ENCODE measurements around the gene RHEX. TPM values are rescaled to one million over a fixed set of nuclear protein-coding genes. Genes with fewer than 3 reads are reported as not detected.

Gene RHEX
- total and polyA plus RNA-seq, 2 of the 13 experiments (the other 11 are each of a cell fraction or from before 2014, with no cell fraction given): 1.4 to 2.7 TPM

DNA sequence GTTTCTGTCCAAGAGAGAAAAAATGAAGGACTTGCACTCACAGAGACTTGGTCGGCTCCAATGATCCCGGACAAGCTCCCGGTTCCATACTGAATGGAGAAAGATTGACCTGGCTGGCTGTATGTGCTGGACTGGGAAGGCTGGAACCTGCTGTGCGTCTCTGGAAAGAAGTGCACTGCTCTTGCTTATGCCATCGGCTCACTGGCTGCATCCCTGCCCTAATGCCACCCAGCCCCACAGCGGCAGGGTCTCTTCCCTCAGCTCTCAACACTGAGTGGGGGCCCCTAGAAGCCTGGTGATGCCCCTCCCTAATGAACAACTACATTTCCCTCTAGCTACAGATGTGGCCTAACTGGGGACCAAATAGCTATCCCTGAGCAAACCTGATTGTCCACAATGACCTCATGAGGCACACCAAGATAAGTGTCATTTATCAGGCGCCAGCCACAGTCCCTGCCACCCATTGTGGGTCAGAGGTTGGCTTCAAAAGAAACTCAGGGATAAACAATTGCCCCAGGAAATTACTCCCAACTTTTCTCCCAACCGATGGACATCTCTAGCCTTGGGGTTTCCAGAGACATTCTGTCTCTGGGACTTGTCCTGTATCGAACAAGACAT, 31.9 kb upstream of the RHEX start (continued):
- TF ChIP-seq HOXA9 (CRISPR knock-in tag; IDR thresholded peaks at IDR 0.05; ENCODE audit: borderline replicate concordance): no peak
- TF ChIP-seq PHF5A (CRISPR knock-in tag; IDR thresholded peaks at IDR 0.05; ENCODE audit: low read depth, unreplicated experiment): no peak

DNA sequence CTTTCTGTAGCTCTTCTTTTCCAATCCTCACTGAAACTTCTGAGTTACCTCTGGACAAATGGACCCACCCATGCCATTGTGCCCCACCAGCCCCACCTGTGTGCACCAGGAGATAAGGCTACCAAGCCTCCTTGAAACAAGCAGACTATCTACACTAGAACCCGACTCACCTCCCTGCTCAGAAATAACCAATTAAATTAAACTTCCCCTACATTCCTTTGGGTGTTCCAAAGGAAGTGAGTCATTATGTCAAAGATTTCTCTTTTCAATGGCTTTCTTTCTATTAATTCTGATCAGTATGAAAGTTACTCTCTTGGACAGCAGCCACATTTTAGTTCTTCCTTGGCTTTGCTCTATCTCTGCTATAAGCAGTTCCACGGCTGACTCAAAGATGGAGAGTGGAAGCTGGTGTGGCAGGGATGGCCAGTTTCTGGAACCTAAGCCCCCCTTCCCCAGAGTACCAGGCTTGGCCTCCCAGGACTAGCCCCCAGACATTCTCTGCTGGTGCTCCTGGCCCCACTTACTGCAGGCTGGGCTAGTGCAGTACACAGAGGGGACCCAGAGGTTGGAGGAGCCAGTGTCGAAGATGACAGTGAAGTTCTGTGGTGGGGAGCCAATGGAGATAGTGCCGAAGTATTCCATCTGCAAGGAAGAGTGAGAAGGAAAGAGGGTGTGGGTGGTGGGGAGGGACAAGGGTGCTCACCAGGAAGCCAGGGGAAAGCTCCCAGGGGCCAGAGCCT, 31.2 kb upstream of the RHEX start:
- intact Hi-C loops (cut with micrococcal nuclease; ENCODE audit: unreplicated experiment) (no loop called here), in situ Hi-C loops (cut with HindIII; ENCODE audit: extremely low pct_ligation_motif_present, low pct_unique_long_range_greater_than_20kb) (no loop called here)
- Histone ChIP-seq H3K4me2 (ENCODE audit: low read depth, low read length) (no peak overlapping the region), H2AFZ (ENCODE audit: low read length) (no peak overlapping the region), H3K79me2 (ENCODE audit: insufficient read depth, low read length) (no peaks in the 10 kb centered on the region), H3K4me3 (replicated peaks in 1 of 3; ENCODE audit: insufficient read depth in 1 of 3, low read depth in 2 of 3, low read length in 3 of 3) (no peak overlapping the region), H3K27me3 (ENCODE audit: control insufficient read depth in 1 of 2, insufficient read depth in 2 of 2, low read length in 2 of 2) (peaks cover 0 to 17% of the 10 kb centered on the region in 2 experiments; a peak in 3 of 5 replicates), H3K4me1 (ENCODE audit: insufficient read depth, low read length) (peaks cover 31% of the 10 kb centered on the region), H3K27ac (ENCODE audit: extremely low read length, insufficient read depth, low read length) (no peak overlapping the region), H3K36me3 (replicated peaks in 1 of 2; ENCODE audit: control insufficient read depth in 1 of 2, insufficient read depth in 2 of 2, low read length in 2 of 2) (no peaks in the 10 kb centered on the region), H3K9ac (ENCODE audit: insufficient read depth, low read depth, low read length) (no peak overlapping the region), H4K20me1 (ENCODE audit: insufficient read depth, low read length) (no peaks in the 10 kb centered on the region), H3K9me3 (ENCODE audit: low read length) (no peaks in the 10 kb centered on the region)
- CTCF ChIA-PET (ENCODE audit: low intra/inter-chr PET ratio, low total read pairs): no interaction called here
- BruUV-seq (replicated peaks): no TSS peak
- POLR2A ChIA-PET: no interaction called here
- ATAC-seq (no peak), FAIRE-seq (no peak), DNase-seq (ENCODE audit: low spot score) (no peak)
- 39% methylated on average over 4 of the region's 4 CpGs for WGBS (ENCODE audit: low lambda C conversion rate)
- TF ChIP-seq ZNF577 (CRISPR knock-in tag; IDR thresholded peaks at IDR 0.05; ENCODE audit: borderline replicate concordance, low read depth) (no peak), BRCA1 (CRISPR knock-in tag; IDR thresholded peaks at IDR 0.05) (no peak), ZNF484 (CRISPR knock-in tag; IDR thresholded peaks at IDR 0.05; ENCODE audit: borderline replicate concordance, low read depth) (no peak), ZNF775 (CRISPR knock-in tag; IDR thresholded peaks at IDR 0.05; ENCODE audit: borderline replicate concordance) (no peak), PAWR (CRISPR knock-in tag; IDR thresholded peaks at IDR 0.05; ENCODE audit: borderline replicate concordance) (no peak), MXI1 (IDR thresholded peaks at IDR 0.05; ENCODE audit: borderline replicate concordance, low read depth, low read length) (no peak), ZNF598 (CRISPR knock-in tag; IDR thresholded peaks at IDR 0.05; ENCODE audit: borderline replicate concordance) (no peak), ZNF660 (CRISPR knock-in tag; IDR thresholded peaks at IDR 0.05; ENCODE audit: borderline replicate concordance, low read depth) (no peak), MED1 (CRISPR knock-in tag; IDR thresholded peaks at IDR 0.05) (no peak), ZNF788 (CRISPR knock-in tag; IDR thresholded peaks at IDR 0.05; ENCODE audit: borderline replicate concordance) (no peak), FOXP1 (IDR thresholded peaks at IDR 0.05) (no peak), FOXP1 (CRISPR knock-in tag; IDR thresholded peaks at IDR 0.05) (no peak), TGIF2 (CRISPR knock-in tag; IDR thresholded peaks at IDR 0.05) (no peak), ZNF83 (CRISPR knock-in tag; IDR thresholded peaks at IDR 0.05; ENCODE audit: borderline replicate concordance) (no peak), ZC3H4 (CRISPR knock-in tag; IDR thresholded peaks at IDR 0.05; ENCODE audit: borderline replicate concordance) (no peak), ZFP90 (CRISPR knock-in tag; IDR thresholded peaks at IDR 0.05; ENCODE audit: borderline replicate concordance) (no peak)
- TF ChIP-seq, protein P1, sequence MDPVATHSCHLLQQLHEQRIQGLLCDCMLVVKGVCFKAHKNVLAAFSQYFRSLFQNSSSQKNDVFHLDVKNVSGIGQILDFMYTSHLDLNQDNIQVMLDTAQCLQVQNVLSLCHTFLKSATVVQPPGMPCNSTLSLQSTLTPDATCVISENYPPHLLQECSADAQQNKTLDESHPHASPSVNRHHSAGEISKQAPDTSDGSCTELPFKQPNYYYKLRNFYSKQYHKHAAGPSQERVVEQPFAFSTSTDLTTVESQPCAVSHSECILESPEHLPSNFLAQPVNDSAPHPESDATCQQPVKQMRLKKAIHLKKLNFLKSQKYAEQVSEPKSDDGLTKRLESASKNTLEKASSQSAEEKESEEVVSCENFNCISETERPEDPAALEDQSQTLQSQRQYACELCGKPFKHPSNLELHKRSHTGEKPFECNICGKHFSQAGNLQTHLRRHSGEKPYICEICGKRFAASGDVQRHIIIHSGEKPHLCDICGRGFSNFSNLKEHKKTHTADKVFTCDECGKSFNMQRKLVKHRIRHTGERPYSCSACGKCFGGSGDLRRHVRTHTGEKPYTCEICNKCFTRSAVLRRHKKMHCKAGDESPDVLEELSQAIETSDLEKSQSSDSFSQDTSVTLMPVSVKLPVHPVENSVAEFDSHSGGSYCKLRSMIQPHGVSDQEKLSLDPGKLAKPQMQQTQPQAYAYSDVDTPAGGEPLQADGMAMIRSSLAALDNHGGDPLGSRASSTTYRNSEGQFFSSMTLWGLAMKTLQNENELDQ (CRISPR knock-in tag; IDR thresholded peaks at IDR 0.05; ENCODE audit: borderline replicate concordance): no peak
- TF ChIP-seq, protein P2, sequence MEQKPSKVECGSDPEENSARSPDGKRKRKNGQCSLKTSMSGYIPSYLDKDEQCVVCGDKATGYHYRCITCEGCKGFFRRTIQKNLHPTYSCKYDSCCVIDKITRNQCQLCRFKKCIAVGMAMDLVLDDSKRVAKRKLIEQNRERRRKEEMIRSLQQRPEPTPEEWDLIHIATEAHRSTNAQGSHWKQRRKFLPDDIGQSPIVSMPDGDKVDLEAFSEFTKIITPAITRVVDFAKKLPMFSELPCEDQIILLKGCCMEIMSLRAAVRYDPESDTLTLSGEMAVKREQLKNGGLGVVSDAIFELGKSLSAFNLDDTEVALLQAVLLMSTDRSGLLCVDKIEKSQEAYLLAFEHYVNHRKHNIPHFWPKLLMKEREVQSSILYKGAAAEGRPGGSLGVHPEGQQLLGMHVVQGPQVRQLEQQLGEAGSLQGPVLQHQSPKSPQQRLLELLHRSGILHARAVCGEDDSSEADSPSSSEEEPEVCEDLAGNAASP (CRISPR knock-in tag; IDR thresholded peaks at IDR 0.05; ENCODE audit: borderline replicate concordance): no peak

All from HepG2 (cell line).